ENCODE results near the gene CASP8AP2.
"Not testable (repeated sequence)": the region's sequence is repeated elsewhere in the genome, so short reads cannot be mapped to it uniquely, and the experiment has no call there.

Gene CASP8AP2

GRCh38 chr6:89829472-89830169 is at the start of gene CASP8AP2:
CASP8AP2 (plus strand) TSS chr6:89829880.
- peak; percentile 90 for DNase-seq

- DNase-seq = no peak
Observed at GRCh38 chr6:89781070-89782034, 48.3 kb upstream of the CASP8AP2 start.

GRCh38 chr6:89782222-89782621 is 47.5 kb upstream of the CASP8AP2 start:
- no peak for DNase-seq

- not testable (repeated sequence) for DNase-seq
Observed at GRCh38 chr6:89783293-89783692, 46.4 kb upstream of the CASP8AP2 start.

GRCh38 chr6:89784838-89785237 is 44.8 kb upstream of the CASP8AP2 start:
- DNase-seq = no peak

GRCh38 chr6:89786970-89787369 is 42.7 kb upstream of the CASP8AP2 start:
- no peak for DNase-seq

GRCh38 chr6:89787660-89788328 is 41.9 kb upstream of the CASP8AP2 start:
- DNase-seq = no peak

- no peak for DNase-seq
Observed at GRCh38 chr6:89789980-89790379, 39.7 kb upstream of the CASP8AP2 start.

GRCh38 chr6:89790403-89790802 is 39.3 kb upstream of the CASP8AP2 start:
- no peak for DNase-seq

GRCh38 chr6:89792881-89793280 is 36.8 kb upstream of the CASP8AP2 start:
- DNase-seq = no peak

- DNase-seq = no peak
Observed at GRCh38 chr6:89793586-89793985, 36.1 kb upstream of the CASP8AP2 start.

- DNase-seq = no peak
Observed at GRCh38 chr6:89794324-89794723, 35.4 kb upstream of the CASP8AP2 start.

GRCh38 chr6:89797317-89797716 is 32.4 kb upstream of the CASP8AP2 start:
- DNase-seq = no peak

- no peak for DNase-seq
Observed at GRCh38 chr6:89799096-89799495, 30.6 kb upstream of the CASP8AP2 start.

- no peak for DNase-seq
Observed at GRCh38 chr6:89799756-89800155, 29.9 kb upstream of the CASP8AP2 start.

- DNase-seq = no peak
Observed at GRCh38 chr6:89803271-89803670, 26.4 kb upstream of the CASP8AP2 start.

- no peak for DNase-seq
Observed at GRCh38 chr6:89805814-89806371, 23.8 kb upstream of the CASP8AP2 start.

- DNase-seq = no peak
Observed at GRCh38 chr6:89807581-89807980, 22.1 kb upstream of the CASP8AP2 start.

GRCh38 chr6:89813422-89813821 is 16.3 kb upstream of the CASP8AP2 start:
- DNase-seq = not testable (repeated sequence)

GRCh38 chr6:89817481-89817880 is 12.2 kb upstream of the CASP8AP2 start:
- no peak for DNase-seq

- DNase-seq = no peak
Observed at GRCh38 chr6:89818977-89819335, 10.7 kb upstream of the CASP8AP2 start.

- DNase-seq = peak; percentile 86
Observed at GRCh38 chr6:89819336-89820130, 10.1 kb upstream of the CASP8AP2 start, which contains the start of gene MDN1. MDN1 (minus strand) TSS chr6:89819794; CDS start chr6:89819607, 187 bp downstream.
